Ishikawa (cell line): ENCODE results near the gene TXNIP.

Experiments used
- CEBPB ChIP-seq: IDR thresholded peaks from 2 replicates; pipeline ENCODE4 v1.6.1; 2012
- CREB1 ChIP-seq: IDR thresholded peaks from 2 replicates; pipeline ENCODE4 v1.6.1; 2012; ENCODE audit warnings: low read depth
- EGR1 ChIP-seq: IDR thresholded peaks from 2 replicates; pipeline ENCODE4 v1.6.1; 2012
- EP300 ChIP-seq: IDR thresholded peaks from 2 replicates; pipeline ENCODE4 v1.6.1; 2012; ENCODE audit warnings: borderline replicate concordance
- FOXM1 ChIP-seq: IDR thresholded peaks from 2 replicates; pipeline ENCODE4 v1.6.1; 2012; ENCODE audit warnings: low read depth, borderline replicate concordance
- NFIC ChIP-seq: IDR thresholded peaks from 2 replicates; pipeline ENCODE4 v1.6.1; 2012
- RAD21 ChIP-seq: IDR thresholded peaks from 2 replicates; pipeline ENCODE4 v1.6.1; 2012; ENCODE audit warnings: low read depth
- REST ChIP-seq: IDR thresholded peaks from 2 replicates; pipeline ENCODE4 v1.6.1; 2012; ENCODE audit warnings: low read depth, mild to moderate bottlenecking
- TAF1 ChIP-seq: IDR thresholded peaks from 2 replicates; pipeline ENCODE4 v1.6.1; 2012; ENCODE audit warnings: low read depth, mild to moderate bottlenecking
- TCF12 ChIP-seq: IDR thresholded peaks from 2 replicates; pipeline ENCODE4 v1.6.1; 2012; ENCODE audit warnings: low read depth
- TEAD4 ChIP-seq: IDR thresholded peaks from 2 replicates; pipeline ENCODE4 v1.6.1; 2012
- USF1 ChIP-seq: IDR thresholded peaks from 2 replicates; pipeline ENCODE4 v1.6.1; 2012
- YY1 ChIP-seq: IDR thresholded peaks from 2 replicates; pipeline ENCODE4 v1.6.1; 2012; ENCODE audit warnings: low read depth
- ZBTB7A ChIP-seq: IDR thresholded peaks from 2 replicates; pipeline ENCODE4 v1.6.1; 2012; ENCODE audit warnings: low read depth
- TF ChIP-seq, protein P1 (sequence below): IDR thresholded peaks from 2 replicates; pipeline ENCODE4 v1.6.1; 2012

The TXNIP gene

GRCh38 chr1:146007489-146008133, 11.2 kb upstream of the TXNIP start:
- TF ChIP-seq NFIC, result no peak
- TF ChIP-seq FOXM1, result no peak
- TF ChIP-seq TEAD4, result no peak
- TF ChIP-seq USF1, result no peak
- TF ChIP-seq, protein P1, sequence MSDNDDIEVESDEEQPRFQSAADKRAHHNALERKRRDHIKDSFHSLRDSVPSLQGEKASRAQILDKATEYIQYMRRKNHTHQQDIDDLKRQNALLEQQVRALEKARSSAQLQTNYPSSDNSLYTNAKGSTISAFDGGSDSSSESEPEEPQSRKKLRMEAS, result no peak
- TF ChIP-seq YY1, result no peak
- no peak for TF ChIP-seq EGR1
- no peak for TF ChIP-seq CREB1
- TF ChIP-seq TAF1, result no peak
- TF ChIP-seq REST, result no peak
- TF ChIP-seq TCF12, result no peak
- TF ChIP-seq RAD21, result no peak
- no peak for TF ChIP-seq EP300
- TF ChIP-seq ZBTB7A, result no peak
- no peak for TF ChIP-seq CEBPB

DNA sequence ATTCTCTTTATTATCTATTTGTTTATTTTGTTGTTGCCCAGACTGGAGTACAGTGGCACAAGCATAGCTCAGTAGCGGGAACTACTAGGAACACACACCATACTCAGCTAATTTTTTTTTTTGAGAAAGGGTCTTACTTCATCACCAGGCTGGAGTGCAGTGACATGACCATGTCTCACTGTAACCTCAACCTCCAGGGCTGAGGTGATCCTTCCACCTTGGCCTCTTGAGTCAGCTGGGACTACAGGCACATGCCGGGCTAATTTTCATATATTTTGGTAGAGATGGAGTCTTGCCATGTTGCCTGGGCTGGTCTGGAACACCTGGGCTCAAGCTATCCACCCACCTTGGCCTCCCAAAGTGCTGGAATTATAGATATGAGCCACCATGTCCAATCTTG, 5.3 kb upstream of the TXNIP start:
- no peak for TF ChIP-seq TEAD4
- TF ChIP-seq REST, result no peak
- no peak for TF ChIP-seq TCF12
- no peak for TF ChIP-seq EP300
- TF ChIP-seq ZBTB7A, result no peak
- TF ChIP-seq YY1, result no peak
- TF ChIP-seq EGR1, result no peak
- TF ChIP-seq CEBPB, result no peak
- no peak for TF ChIP-seq USF1
- TF ChIP-seq FOXM1, result no peak

DNA sequence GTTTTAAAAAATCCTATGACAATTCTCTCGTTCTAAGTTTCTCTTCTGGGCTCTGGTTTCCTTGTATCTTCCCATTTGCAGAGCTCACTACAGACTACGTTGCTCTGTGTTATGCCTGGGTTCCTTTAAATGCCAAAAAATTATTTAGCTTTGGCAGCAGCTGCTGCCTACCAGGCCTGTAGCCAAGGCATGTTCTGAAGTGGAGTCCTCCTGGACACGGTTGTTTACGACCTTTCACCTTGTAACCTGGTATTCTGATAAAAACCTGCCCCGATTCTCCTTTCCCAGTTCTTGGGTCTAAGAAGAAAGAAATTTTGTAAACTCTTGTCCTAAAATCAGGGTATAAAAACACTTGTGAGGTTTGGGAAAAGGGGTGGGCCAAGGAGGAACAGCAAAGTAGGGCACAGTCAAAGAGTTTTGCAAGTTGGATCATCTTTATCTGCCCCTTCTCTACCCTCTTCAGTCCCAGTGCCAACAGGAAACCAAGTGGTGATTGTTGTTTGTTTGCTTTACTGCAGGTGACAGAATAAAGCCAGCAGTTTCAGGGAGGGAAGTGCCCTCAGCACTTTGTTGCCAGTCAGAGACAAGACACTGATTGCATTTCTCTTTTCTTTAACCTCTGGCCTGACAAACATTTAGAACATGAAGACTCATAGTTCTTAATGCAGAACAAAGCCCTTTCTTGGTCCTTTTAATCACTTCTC, 3.1 kb upstream of the TXNIP start:
- TF ChIP-seq REST (no peak), YY1 (no peak), TAF1 (no peak), ZBTB7A (no peak), EP300 (no peak), TCF12 (no peak), USF1 (no peak), FOXM1 (no peak), CEBPB (no peak), RAD21 (no peak), EGR1 (no peak), NFIC (no peak), TEAD4 (no peak), CREB1 (no peak)
- TF ChIP-seq, protein P1, result no peak

- TF ChIP-seq USF1 (no peak), YY1 (no peak), FOXM1 (no peak), ZBTB7A (no peak), NFIC (no peak)
- TF ChIP-seq, protein P1, result no peak
Observed at GRCh38 chr1:145997718-145998023, 1.3 kb upstream of the TXNIP start.
